NCI-H2107 treated with DMSO at 0.1 percent for 48 hours (cell line): ENCODE data around the gene SIGLEC6.

Experiments used
- DNase-seq: peaks from one replicate; lab custom pipeline; 2025; ENCODE audit not compliant: unreplicated experiment; lab: John Stamatoyannopoulos, UW

Gene SIGLEC6

DNA sequence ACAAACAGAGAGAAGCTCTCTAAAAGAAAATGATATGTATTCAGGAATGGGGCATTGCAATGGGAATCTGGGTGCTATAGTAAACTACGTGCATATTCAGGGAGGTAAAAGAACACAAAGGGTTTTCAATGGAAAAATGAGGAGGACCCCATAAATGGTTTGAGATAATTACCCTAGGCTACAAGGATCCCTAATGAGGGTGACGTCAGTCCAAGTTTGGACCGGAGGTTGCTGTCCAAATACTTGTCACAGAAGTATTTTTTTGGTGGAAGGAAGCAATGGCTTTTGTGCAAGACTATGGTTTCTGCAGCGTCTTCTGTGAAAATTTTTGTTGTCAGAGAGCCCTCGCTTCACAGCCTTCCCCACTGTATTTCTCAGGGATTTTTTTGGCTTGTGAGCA is 54.1 kb downstream of the SIGLEC6 start:
- DNase-seq: no peak

DNA sequence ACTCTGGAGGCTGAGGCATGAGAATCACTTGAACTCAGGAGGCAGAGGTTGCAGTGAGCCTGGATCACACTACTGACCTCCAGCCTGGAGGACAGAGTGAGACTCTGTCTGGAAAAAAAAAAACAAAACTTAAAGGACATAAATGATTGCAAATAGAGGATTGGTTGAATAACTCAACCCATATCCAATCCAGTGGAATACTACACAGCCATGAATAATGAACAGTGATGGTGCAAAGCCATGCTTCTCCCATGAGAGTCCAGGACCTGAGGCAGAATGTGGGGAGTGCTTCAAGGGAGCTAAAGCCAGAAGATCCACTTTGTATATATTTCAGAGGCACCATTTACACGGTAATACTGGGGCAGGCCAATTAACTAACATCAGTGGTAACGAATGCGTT is 55.3 kb downstream of the SIGLEC6 start:
- DNase-seq: no peak

DNA sequence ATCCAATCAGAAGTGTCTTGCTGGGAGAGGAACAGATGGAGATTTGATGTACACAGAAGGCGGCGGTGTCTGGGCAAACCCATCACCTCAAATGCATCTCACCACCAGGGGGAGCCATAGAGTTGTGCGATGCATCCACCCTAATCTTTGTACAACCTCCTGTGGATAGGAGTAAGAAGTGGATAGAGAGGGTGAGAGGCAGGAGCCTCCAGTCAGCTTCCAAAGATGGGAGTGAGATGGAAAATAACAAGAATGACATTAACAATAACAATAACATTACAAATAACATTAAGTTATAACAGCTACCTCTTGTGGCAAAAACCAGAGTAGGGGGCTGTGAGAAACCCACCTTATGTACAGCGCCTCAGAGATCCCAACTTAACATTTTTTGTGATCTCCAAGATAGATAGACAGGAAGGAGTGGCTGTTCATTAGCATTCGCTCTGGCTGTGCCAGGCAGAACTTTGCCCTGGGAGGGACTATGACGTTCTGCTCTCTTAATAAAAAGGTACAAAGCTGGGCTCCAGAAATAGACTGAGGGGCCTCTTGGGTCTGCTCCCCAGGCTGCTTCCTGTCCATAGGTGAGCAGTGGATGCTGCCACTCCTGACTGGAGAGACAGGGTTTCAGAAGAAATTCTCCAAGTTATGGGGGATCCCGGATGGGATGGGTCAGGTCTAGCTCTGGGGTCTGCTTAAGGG is 58.3 kb downstream of the SIGLEC6 start:
- no peak for DNase-seq

DNA sequence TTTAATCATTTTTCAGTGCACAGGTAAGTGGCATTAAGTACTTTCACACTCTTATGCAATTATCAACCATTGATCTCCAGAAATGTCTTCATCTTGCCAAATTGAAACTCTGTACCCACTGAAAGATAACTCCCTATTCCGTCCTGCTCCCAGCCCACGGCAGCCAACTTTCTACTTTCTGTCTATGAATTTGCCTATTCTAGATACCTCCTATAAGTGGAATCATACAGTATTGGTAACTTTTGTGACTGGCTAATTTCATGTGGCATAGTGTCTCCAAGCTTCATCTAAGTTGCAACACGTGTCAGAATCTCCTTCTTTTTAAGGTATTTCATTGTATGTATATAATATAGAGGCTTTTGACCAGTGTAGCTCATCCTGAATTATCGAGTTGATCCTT is 58.9 kb downstream of the SIGLEC6 start:
- DNase-seq: no peak

DNA sequence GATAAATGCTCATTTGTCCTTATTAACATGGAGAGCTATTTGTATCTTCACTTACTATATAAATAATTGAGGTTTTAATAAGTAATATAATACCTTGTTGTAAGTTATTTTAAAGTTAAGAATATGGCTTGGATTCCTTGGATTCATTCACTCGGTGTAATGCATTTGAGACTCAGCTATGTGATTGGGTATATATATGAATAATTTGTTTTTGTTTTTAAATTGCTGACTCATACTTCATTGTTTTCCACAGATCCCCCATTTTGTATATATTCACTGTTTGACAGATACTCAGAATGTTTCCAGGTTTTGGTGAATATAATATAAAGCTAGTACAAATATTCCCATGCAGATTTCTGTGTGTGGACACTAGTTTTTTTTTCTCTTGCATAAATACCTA is 59.9 kb downstream of the SIGLEC6 start:
- no peak for DNase-seq

DNA sequence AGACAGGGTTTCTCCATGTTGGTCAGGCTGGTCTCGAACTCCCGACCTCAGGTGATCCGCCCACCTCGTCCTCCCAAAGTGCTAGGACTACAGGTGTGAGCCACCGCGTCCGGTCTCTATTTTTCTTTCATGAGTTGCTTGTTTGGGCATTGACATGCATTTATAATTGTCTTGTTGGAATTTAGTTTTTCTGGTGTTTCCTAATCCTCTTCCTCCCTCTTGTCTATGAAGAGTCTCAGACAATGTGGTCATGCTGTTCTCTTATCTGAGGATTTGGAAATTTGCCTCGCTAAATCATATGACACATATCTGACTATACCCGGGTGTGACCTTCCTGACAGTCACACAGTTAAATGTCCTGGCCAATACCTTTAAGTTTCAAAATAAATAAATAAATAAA is 60.5 kb downstream of the SIGLEC6 start:
- DNase-seq: no peak

DNA sequence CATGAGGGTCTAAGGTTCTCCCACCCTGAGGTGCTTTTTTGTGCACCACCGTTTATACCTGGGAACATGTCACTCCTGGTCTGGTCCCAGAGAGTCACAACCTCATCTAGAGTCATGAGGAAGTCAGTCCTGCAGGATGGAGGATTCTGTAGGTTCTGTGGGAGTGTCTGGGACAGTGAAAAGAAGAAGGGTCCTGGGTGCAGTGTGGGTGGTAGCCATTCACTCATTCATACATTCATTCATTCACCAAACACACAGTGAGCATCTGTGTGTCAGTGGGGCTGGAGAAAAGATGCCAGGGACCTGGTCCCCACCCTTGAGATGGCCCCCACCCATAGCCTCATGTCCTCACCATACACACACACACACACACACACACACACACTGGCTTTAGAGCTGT is 61.8 kb downstream of the SIGLEC6 start:
- no peak for DNase-seq

DNA sequence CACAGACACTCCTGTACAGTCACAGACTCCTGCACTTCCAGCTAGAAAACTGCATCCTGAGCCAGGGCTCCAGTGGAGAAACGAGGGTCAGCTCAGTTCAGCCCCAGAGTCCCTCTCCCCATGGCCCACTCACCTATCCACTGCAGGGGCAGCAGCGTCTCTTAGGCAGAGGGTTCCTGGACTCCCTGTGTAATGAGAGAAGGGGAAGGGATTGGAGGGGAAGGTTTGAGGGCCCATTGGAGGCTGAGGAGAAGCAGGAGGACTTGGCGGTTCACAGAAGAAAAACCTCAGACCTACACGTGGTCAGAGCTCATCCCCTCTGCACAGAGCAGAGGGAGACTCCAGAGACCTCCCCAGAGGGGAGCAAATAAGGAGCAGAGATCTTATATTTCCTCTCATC is 62.3 kb downstream of the SIGLEC6 start:
- DNase-seq: no peak

DNA sequence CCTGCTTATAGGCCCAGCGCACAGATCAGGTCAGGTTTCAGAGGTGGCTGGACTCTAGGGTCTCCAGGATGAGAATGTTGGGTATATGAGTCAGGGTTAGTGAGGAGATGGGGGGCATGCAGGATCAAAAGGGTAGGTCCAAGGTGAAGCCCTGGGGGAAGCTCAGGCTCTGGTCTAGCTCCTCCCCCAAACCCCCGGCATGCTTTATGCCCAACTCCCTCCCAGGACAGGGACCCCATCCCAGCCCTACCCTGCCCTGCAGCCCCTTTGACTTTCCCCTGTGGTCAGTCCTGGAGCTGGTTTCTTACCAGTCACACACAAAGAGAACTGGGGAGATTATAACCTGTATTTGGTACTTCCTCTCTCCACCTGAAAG is 62.9 kb downstream of the SIGLEC6 start:
- DNase-seq: no peak

DNA sequence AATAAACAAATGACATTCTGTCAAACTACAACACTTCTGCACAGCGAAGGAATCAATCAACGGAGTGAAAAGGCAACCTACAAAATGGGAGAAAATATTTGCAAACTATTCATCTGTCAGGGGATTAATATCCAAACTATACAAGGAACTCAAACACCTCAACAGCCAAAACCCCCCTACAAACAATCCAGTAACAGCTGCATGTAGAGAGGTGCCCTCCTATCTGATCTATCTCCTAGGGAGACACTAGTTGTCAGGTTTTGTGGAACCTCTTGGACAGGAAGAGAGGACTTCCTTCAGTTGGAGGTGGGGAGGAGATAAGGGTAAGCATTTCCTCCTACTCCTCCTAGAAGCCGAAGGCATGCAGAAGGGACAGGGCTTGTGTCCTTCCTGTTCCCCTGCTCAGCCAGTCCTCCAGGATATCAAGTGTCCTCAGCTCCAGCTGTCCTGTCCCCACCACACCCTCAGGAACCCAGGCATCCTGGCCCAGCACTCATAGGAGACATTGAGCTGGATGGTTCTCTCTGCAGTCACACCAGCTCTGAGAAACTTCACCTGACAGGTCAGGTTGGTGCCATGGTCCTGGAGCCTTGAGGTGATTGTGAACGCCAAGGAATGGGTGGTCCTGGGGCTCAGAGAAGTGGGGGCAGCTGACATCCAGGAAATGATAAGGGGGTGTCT is 63.5 kb downstream of the SIGLEC6 start:
- no peak for DNase-seq
